CD4-positive, alpha-beta T cell treated with Interleukin-17A for 1 hour (primary cell): ENCODE results near the gene SHISA8.
A peak's percentile ranks its signal among the peaks of the same experiment; 100 is the strongest.
"Not testable (repeated sequence)": the region's sequence is repeated elsewhere in the genome, so short reads cannot be mapped to it uniquely, and the experiment has no call there.

Experiments used
- DNase-seq: peaks from one replicate; pipeline ENCODE4 v3.0.0-alpha.2; 2020

SHISA8 gene

DNA sequence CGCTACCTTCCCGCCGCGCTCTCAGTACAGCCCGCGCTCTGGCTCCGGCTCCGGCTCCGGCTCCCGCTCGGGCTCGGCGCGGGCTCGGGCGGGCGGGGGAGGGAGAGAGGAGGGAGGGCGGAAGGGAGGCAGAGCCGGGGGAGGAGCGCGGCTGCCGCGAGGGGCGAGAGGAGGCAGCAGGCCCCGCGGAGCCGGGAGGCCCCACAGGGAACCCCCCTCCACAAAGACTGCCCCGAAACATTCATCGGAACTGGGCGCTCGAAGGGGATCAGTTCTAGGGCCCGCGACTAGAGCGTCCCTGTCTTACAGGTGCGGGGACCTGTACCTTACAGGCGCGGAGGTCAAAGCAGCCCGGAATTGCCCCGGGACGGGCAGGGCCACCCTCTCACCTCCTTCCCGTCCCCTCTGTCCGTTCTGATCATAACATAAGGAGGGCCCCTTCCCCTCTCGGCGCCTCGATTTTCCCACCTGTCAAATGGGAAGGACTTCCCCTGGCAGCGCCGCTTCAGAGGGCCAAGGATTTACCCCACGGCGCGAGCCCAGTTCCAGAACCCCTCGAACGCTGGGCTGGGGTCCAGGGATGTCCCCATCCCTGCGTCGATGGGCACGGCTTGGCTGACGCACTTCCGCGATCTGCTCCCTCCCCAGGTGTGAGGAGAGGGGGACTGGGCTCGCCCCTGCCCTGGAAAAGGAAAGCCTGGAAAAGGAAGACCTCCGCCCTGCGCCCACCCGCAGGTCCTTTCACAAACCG, at the start of gene SHISA8:
SHISA8 (minus strand) TSS at position 40 of the 751 bp plus-strand sequence. CDS start 407 bp downstream, outside the sequence.
- peak; percentile 67 for DNase-seq

DNA sequence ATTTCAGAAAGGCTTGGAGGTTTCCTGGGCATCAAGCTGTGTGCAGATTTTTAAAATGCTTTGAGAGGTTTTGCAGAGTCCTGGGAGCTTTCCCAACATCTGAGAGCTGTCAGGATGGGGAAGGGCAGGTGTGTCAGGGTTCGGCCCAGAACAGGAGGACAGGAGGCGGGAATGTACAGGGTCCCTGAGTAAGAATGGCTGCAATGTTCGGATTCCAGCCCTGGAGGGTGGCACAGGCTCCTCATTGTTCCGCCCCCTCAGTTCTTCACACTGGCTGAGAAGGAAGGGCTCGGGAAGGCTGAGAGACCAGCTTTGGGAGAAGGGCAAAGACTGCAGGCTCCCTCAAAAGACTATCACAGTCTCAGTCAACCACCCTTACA, 49.2 kb upstream of the SHISA8 start:
- DNase-seq: no peak

DNA sequence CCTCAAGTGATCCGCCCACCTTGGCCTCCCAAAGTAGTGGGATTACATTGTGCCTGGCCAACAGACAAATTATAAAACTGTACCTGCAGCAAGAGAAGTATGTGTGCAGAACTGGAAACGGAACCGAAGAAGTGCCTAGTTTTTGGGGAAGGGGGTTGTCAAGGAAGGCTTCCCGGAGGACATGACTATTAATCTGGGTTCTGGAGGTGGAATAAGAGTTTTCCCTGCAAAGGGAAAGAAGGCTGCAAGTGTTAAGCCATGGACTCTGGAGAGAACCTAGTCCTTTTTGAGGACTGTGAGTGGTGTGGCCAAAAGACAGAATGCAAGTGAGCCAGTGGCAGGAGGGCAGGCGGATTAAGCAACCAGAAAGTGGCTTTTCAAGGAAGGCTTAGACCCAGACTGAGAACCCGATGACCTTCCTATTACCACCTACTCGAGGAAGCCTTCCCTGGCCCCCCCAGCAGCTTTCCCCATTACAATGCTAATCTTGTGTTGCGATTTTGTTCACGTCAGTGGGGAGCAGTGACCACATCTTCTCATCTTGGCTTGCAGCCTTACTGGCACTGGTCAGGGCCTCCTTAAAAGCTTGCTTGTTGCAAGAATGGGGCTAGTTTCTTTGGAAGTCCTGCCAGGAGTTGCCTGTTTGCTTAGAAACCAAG, 48.7 kb upstream of the SHISA8 start:
- no peak for DNase-seq

DNA sequence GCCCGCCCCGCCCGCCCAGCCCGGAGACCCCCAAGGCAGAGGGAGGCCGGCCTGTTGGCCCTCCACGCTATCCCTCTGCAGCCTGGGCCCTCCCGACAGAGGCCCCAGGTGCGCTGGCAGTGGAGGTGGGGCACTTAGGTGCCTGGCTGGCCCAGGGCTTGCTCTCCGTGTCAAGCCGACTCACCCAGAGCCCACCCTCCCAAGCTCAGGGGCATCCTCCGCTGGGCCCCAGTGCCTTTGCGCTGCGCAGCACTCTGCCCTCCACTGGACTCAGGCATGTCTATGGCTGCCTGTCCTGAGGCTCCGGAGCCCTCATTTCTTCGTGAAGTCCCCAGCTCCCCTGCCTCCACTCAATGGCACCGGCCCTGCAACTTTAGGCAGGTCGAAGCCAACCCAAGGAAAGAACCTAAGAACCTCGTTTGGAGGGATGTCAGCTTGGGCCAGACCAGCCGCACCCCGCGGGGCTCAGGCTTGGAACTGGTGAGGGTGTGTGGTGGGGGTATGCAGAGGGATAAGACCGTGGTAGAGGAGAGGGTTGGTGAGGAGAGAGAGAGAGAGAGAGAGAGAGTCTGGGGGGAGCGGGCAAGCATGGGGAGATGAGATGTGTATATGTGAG, 43.2 kb upstream of the SHISA8 start:
- no peak for DNase-seq

DNA sequence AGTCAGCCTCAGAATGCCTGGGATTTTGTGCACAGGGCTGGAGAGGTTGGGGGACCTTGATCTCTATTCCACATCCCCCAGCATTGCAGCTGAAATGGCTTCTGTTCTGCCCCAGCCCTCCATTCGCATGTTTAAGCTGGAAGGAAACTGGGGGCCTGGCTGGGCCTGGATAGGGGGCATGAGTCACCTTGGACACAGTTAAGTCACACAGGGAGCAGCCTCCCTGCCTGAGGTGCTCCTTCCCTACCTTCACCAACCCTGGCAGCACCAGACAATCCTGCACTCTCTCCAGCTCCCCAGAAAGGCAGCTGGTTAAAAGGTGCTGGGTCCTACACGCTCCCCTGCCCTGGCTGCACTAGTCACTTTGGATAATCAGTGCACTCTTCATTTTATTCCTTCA, 37.8 kb upstream of the SHISA8 start:
- no peak for DNase-seq

DNA sequence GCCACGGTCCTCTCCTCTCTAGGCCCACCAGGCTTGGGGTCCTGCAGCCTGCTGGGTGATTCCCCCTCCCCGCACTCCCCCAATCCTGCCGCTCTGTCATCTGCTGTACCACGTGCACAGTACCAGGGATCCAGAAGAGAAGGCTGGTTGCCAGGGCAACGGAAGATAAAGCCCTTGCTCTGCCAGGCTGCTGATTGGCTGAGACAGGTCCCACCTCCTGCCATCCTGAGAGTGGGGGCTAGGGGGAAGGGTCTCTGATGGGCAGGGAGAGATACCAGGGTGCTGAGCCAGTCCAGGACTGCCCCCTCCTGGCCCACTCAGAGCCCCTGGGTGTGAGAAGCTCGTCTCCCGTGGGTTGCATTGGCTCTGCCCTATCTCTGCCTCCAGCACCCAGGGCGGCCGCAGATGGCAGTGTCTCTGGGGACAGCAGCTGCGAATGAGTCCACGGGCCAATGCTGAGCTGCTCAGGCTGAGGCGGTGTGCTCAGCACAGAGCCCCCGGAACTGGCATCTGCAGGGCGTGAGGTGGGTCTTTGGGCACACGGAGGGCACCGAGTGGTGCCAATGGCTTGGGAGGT, 37.1 kb upstream of the SHISA8 start, which contains the start of gene SMIM45:
SMIM45 (plus strand) TSS at position 253 of the 577 bp plus-strand sequence.
- DNase-seq: no peak

DNA sequence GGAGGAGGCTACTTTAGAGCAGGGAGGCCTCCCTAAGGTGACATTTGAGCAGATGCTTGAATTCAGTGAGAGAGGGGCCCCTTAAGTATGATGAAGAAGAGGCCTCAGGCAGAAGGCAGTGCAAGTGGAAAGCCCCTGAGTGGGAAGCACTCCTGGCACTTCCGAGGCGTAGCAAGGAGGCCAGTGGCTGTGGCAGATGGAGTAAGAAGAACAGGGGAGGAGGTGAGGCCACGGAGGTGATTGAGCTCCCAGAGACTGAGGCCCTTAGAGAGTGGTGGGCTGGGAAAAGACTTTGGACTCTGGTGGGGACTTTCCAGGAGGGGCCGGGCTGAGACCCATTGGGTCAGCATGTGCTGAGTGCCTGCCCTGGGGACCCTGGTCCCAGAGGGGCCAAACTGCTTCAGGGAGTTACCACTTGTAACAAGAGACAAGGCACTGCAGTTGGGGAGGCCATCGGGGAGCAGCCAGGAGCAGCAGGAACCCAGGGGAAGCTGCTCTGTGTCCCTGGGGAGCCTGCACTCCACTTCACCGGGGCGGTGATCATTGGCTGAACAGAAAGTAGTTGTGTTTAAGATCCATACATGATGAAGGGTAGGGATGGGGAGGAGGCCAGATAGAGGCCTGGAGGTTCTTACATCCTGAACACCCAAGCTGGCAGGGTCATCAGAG, 34.6 kb upstream of the SHISA8 start:
- no peak for DNase-seq

DNA sequence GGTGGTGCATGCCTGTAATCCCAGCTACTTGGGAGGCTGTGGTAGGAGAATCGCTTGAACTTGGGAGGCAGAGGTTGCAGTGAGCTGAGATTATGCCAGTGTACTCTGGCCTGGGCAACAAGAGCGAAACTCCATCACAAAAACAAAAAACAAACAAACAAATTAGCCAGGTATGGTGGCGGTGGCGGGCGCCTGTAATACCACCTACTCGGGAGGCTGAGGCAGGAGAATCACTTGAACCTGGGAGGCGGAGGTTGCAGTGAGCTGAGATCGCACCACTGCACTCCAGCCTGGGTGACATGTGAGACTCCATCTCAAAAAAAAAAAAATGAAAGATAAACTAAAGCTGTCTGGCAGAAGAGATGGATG, 34.0 kb upstream of the SHISA8 start:
- not testable (repeated sequence) for DNase-seq

DNA sequence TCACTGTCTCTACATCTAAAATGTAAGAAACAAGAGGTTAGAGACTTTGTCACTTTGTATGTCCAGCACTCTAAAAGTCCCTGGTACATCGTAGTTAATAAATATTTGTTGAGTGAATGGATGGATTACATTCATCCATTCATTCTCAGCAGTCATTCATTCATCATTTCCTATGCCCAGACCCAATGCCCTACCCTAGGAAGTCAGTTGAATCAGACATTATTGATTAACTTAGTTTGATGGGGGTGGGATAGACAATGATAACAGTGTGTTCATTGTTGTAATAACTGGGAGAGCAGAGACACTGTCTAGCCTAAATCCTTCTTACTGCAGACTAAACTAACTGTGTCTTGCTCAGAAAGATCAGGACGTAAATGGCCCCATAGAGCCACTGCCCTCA, 33.3 kb upstream of the SHISA8 start:
- no peak for DNase-seq

DNA sequence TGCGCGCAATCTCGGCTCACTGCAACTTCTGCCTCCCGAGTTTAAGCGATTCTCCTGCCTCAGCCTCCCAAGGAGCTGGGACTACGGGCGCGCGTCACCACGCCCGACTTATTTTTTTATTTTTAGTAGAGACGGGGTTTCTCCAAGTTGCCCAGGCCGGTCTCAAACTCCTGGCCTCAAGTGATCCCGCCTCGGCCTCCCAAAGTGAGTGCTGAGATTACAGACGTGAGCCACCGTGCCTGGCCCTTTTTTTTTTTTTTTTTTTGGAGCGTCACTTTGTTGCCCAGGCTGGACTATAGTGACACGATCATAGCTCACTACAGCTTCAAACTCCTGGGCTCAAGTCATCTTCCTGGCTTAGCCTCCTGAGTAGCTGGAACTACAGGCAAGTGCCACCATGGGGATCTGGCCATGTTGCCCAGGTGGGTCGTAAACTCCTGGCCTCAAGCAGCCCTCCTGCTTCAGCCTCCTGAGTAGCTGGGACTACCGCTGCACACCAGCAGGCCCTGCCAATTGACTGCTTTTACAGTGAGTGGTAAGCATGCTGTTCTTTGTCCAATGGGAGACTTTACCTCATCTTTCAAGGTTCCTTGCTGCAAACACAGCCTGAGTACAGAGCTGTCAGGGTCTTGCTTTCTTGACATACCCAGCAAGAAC, 32.7 kb upstream of the SHISA8 start:
- DNase-seq: no peak

DNA sequence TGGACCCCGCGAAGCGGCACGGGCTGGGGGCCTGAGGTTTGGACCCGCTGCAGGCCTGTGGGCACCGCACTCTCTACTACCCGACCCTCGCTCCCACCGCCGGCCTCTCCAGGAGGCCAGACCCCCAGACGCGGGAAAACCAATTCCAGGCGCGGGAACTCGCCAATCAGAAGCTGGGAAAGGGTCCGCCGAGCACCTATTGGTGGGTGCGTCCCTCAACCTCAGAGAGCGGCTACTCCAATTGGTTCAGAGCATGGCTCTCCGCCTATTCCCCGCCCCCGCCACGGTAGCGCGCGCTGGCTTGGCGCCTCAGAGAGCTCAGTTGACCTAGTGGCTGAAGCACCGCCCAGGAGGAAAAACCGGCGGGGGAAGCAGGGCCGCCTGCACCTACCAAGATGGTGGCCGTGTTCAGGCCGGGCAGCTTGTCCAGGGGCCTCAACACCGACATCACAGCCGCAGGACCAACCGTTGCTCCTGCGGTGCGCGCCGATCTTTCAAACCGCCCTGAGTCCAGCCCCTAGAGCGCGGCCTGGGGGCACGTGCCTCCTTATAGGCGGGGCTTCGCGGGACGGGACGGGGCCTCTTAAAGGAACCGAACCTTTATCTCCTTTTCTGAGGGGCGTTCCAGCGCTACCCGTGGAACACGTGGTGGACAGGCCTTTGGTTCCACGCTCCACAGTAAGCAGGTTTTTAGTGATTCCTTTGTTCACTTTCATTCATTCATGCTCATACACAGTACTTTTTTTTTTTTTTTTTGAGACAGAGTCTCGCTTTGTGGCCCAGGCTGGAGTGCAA, 32.0 kb upstream of the SHISA8 start, which contains the start of gene CENPM:
CENPM (minus strand) TSS at position 524 of the 795 bp plus-strand sequence; CDS start at position 448, 76 bp downstream.
- DNase-seq: peak; percentile 89

DNA sequence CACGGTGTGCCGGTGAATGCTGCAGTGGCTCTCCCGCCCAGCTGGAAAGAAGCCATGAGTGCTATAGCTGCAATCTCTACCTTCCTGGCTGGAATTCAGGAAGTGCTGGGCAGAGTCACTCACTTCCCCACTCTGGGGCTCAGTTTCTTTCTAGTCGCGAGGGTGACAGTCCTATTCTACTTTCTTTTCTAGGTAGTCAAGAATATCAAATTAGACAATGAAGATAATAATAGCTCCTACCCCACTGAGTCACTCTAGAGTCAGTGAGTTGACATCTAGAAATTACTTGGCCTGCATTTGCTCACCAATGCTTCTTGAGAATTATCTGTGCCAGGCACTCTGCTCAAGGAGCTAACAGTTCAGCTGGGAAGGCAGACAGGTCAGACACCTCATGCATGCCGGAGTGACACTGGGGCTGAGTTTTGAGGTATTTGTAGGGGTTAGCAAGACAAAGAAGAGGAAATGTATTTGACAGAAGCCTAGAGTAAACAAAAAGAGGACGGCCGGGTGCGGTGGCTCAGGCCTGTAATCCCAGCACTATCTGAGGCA, 28.9 kb upstream of the SHISA8 start:
- DNase-seq: no peak

DNA sequence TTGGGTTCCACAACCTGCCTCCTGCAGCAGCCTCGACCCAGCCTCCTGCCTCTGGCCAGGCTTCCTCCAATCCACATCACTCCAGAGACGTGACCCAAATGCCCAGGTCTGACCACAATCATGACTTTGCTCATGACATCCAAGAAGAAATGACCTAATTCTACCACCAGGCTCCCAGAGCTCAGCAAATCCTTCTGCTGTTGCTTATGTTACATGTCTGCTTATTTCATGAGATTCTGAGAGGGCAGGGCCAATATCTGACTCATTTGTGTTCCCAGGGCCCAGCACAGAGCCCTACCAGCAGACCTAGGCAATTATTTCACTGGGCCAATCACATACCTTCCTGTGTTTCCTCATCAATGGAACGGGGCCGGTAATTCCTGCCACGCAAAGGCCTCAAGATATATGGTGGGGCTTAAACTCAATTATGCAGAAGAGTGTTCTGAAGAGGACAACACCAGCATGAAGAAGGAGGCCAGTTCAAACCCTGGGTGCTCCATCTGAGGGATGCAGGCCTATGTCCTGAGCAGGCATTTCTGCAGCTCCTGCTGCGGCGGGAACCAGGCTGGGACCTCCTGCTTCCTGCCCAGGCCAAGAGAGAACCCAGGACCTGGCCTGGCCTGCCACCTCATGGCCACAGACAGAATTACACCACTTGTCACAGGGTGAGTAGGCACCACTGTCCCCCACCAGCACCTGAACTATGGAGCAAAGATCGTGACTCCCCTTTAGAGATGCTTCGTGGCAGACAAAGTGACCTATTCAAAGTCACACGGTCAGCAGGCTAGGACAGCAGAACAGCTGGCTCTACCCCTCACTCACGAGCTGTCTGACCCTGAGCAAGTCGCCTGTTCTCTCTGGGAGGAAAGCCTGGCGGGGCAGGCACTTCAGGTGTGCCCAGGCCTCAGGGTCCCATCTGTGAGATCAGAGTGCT, 26.2 kb upstream of the SHISA8 start:
- DNase-seq: peak; percentile 92

DNA sequence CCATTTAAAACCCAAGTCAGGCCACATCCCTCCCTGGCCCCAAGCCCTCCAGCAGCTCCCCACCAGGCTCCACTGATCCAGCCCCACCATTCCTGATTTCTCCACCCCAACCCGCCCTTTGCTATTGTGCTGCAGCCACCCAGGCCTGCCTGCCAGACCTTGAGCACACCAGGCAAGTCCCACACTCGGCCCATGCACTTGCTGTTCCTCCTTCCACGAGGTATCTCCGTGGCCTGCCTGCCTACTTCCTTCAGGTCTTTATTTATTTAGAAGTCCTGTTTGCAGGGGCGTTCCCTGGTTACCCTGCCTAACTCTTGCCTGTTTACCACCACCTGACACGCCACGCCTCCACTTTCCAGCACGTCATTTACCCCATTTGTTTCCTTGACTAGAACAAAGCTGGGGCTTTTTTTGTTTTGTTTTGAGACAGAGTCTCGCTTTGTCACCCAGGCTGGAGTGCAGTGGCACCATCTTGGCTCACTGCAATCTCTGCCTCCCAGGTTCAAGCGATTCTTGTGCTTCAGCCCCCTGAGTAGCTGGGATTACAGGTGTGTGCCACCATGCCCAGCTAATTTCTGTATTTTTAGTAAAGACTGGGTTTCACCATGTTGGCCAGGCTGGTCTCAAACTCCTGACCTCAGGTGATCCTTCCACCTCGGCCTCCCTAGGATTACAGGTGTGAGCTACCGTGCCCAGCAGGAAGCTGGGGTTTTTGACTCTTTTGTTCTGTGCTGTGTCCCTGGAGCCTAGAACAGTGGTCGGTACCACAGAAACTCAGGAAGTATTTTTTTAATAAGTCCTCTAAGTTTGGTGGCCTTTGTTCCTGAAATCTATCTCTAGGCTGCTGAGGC, 25.3 kb upstream of the SHISA8 start:
- peak; percentile 99 for DNase-seq

DNA sequence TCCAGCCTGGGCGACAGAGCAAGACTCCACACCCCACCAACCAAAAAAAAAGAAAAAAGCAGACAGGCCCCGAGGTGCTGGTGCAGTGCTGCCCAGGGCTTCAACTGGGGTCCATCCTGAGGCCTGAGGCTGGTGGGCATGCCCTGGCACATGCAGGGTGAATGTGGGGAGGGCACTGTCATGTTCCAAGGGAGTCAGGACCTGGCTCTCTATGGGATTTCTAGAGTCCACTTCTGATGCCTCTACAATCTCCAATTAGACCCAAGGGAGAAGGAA, 22.0 kb upstream of the SHISA8 start:
- no peak for DNase-seq

DNA sequence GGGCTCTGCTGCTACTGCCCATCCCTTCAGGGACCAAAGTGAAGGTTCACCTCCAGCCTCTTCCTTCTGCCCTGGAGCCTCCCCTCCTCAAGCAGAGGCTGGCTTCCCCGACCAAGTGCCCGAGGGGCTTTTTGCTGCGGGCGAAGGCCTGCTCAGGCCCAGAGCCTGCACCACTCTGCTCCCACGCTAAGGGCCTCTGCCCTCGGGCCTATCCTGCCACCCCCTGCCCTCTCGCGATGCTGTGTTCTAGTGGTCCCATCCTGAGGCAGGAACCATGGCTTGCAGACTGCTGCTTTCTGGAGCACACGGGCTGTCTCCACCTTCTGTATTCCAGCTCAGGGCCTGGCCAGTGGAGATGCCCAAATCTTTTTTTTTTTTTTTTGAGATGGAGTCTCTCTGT, 20.6 kb upstream of the SHISA8 start:
- DNase-seq: no peak

DNA sequence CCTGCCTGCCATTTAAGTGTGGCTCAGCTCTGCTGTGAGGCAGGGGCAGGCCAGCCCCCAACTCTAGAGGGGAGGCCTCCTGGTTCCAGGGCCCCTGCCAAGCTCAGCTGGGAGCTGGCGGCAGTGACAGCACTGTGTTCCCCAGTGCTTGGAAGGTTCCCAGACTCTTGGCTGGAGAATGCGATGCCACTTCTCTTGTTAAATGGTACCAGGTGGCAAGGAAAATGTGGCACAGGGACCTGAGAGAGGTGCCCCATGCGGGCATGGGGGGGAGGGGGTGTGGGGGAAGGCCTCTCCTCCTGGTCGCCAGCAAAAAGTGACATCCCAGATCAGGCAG, 20.1 kb upstream of the SHISA8 start:
- no peak for DNase-seq

DNA sequence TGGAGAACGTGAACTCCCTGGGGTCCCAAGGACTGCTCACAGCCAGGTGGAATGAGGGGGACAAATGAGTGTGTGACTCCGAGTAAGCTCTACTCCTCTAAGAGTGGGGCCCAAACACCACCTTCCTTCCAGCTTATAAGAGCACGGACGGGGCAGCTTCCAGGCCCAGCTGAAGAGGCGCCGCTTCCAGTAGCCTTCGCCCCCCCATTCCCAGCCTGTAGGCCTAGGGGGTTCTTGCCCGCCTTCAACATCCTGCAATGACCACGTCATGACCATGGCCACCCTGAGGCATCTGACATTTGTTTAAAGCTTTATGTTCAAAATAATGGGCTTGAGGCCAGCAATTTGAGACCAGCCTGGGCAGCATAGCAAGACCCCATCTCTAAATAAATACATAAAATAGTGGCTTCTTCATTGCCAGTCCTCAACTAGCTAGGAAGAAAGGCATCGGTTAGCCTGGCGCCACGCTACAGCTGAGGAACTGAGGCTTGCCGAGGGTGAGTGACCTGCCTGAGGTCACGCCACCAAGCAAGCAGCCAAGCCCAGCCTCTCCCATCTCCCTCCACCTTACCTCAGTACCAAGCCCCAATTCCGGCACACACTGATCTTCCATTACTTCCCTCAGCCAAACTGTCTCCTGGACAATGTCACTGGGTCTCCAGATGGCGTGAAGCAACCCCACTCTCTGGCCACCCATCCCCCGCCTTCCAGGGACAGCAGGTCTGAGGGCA, 19.6 kb upstream of the SHISA8 start:
- no peak for DNase-seq
